H9 (cell line): Measurements from ENCODE around the gene PDS5A. TPM values are rescaled to one million over a fixed set of nuclear protein-coding genes. Genes with fewer than 3 reads are reported as not detected.
"Not testable (repeated sequence)": the region's sequence is repeated elsewhere in the genome, so short reads cannot be mapped to it uniquely, and the experiment has no call there.

Experiments
- DNase-seq: peaks from one replicate; pipeline ENCODE4 v3.0.0-alpha.2; 2017
- H2AFZ ChIP-seq: one replicate; pipeline ENCODE4 v1.6.1; 2013; ENCODE audit warnings: mild to moderate bottlenecking, low read length, control low read depth, moderate library complexity
- H2AK5ac ChIP-seq: 2 replicates; pipeline ENCODE4 v1.6.1; 2013; ENCODE audit warnings: low read length, control low read depth, mixed read lengths; ENCODE audit not compliant: insufficient read length
- H2BK120ac ChIP-seq: one replicate; pipeline ENCODE4 v1.6.1; 2013; ENCODE audit warnings: low read depth, mild to moderate bottlenecking, low read length, control low read depth, inconsistent platforms; ENCODE audit not compliant: poor library complexity, severe bottlenecking
- H2BK12ac ChIP-seq: 2 replicates; pipeline ENCODE4 v1.6.1; 2013; ENCODE audit warnings: low read length, control low read depth, mixed read lengths, low read depth; ENCODE audit not compliant: insufficient read length
- H2BK15ac ChIP-seq: 2 replicates; pipeline ENCODE4 v1.6.1; 2013; ENCODE audit warnings: low read depth, low read length, control low read depth
- H2BK20ac ChIP-seq: one replicate; pipeline ENCODE4 v1.6.1; 2013; ENCODE audit warnings: low read depth, mild to moderate bottlenecking, low read length, control low read depth, inconsistent platforms; ENCODE audit not compliant: poor library complexity, severe bottlenecking
- H2BK5ac ChIP-seq: 2 replicates; pipeline ENCODE4 v1.6.1; 2013; ENCODE audit warnings: low read length, control low read depth, mixed read lengths; ENCODE audit not compliant: insufficient read length
- H3K14ac ChIP-seq: 2 replicates; pipeline ENCODE4 v1.6.1; 2013; ENCODE audit warnings: low read length, control low read depth; ENCODE audit not compliant: insufficient read depth
- H3K18ac ChIP-seq: 2 replicates; pipeline ENCODE4 v1.6.1; 2013; ENCODE audit warnings: low read depth, mild to moderate bottlenecking, mixed read lengths, low read length, control low read depth; ENCODE audit not compliant: insufficient read length
- H3K23ac ChIP-seq: 2 replicates; pipeline ENCODE4 v1.6.1; 2013; ENCODE audit warnings: low read length, control low read depth, mixed read lengths, low read depth; ENCODE audit not compliant: insufficient read length
- H3K23me2 ChIP-seq: 2 replicates; pipeline ENCODE4 v1.6.1; 2013; ENCODE audit warnings: low read depth, mild to moderate bottlenecking, mixed read lengths, low read length, control low read depth; ENCODE audit not compliant: insufficient read length, poor library complexity, severe bottlenecking
- H3K27ac ChIP-seq: 2 replicates; pipeline ENCODE4 v1.5.1; 2013; ENCODE audit warnings: low read length, control low read depth, mixed read lengths, low read depth; ENCODE audit not compliant: insufficient read length
- H3K27me3 ChIP-seq: 2 replicates; pipeline ENCODE4 v1.6.1; 2013; ENCODE audit warnings: low read length, control low read depth, inconsistent platforms; ENCODE audit not compliant: insufficient read depth
- H3K4ac ChIP-seq: 2 replicates; pipeline ENCODE4 v1.6.1; 2013; ENCODE audit warnings: low read depth, mild to moderate bottlenecking, control low read depth, inconsistent platforms, low read length, moderate library complexity
- H3K4me1 ChIP-seq: 2 replicates; pipeline ENCODE4 v1.6.1; 2013; ENCODE audit warnings: low read length, control low read depth, inconsistent platforms; ENCODE audit not compliant: insufficient read depth
- H3K4me2 ChIP-seq: 2 replicates; pipeline ENCODE4 v1.6.1; 2013; ENCODE audit warnings: low read length, control low read depth, mixed read lengths; ENCODE audit not compliant: insufficient read length, insufficient read depth
- H3K56ac ChIP-seq: 2 replicates; pipeline ENCODE4 v1.6.1; 2013; ENCODE audit warnings: low read depth, mild to moderate bottlenecking, mixed read lengths, low read length, control low read depth; ENCODE audit not compliant: insufficient read length
- H3K79me1 ChIP-seq: 2 replicates; pipeline ENCODE4 v1.6.1; 2013; ENCODE audit warnings: low read depth, mild to moderate bottlenecking, moderate library complexity, low read length, control low read depth, inconsistent platforms; ENCODE audit not compliant: insufficient read depth, poor library complexity, severe bottlenecking
- H3K79me2 ChIP-seq: 2 replicates; pipeline ENCODE4 v1.6.1; 2013; ENCODE audit warnings: low read length, control low read depth, inconsistent platforms; ENCODE audit not compliant: insufficient read depth
- H3K9ac ChIP-seq: 2 replicates; pipeline ENCODE4 v1.6.1; 2013; ENCODE audit warnings: low read length, control low read depth, mixed read lengths; ENCODE audit not compliant: insufficient read length; ENCODE audit errors: extremely low read depth
- H3K9me3 ChIP-seq: one replicate; pipeline ENCODE4 v1.6.1; 2013; ENCODE audit warnings: low read depth, low read length, inconsistent platforms; ENCODE audit not compliant: control insufficient read depth
- H3T11ph ChIP-seq: one replicate; pipeline ENCODE4 v1.6.1; 2013; ENCODE audit warnings: mild to moderate bottlenecking, low read length, control low read depth, inconsistent platforms
- H4K20me1 ChIP-seq: one replicate; pipeline ENCODE4 v1.6.1; 2013; ENCODE audit not compliant: control insufficient read depth, insufficient read length, insufficient read depth
- H4K5ac ChIP-seq: 2 replicates; pipeline ENCODE4 v1.6.1; 2013; ENCODE audit warnings: low read depth, mild to moderate bottlenecking, mixed read lengths, low read length, control low read depth; ENCODE audit not compliant: insufficient read length
- H4K8ac ChIP-seq: replicated peaks from 2 replicates; pipeline ENCODE4 v1.6.1; 2013; ENCODE audit warnings: low read length, control low read depth, mixed read lengths, low read depth; ENCODE audit not compliant: insufficient read length
- H4K91ac ChIP-seq: 2 replicates; pipeline ENCODE4 v1.6.1; 2013; ENCODE audit warnings: low read depth, mild to moderate bottlenecking, moderate library complexity, mixed read lengths, low read length, control low read depth; ENCODE audit not compliant: insufficient read length
- H3K27ac Mint-ChIP-seq, 3 experiments: 2 replicates in 2 of 3; 3 replicates in 1 of 3; pipeline ENCODE4 v1.8.0; 2020 to 2021; ENCODE audit warnings: mixed read lengths in 3 of 3, mild to moderate bottlenecking in 1 of 3, moderate library complexity in 1 of 3
- H3K27me3 Mint-ChIP-seq: 2 replicates; pipeline ENCODE4 v1.8.0; 2021; ENCODE audit warnings: low read depth, mild to moderate bottlenecking, moderate library complexity, mixed read lengths
- H3K36me3 Mint-ChIP-seq, 3 experiments: 2 replicates in 2 of 3; 3 replicates in 1 of 3; pipeline ENCODE4 v1.8.0; 2020 to 2021; ENCODE audit warnings: low read depth in 3 of 3, mixed read lengths in 3 of 3; ENCODE audit not compliant: insufficient read depth in 1 of 3
- H3K4me1 Mint-ChIP-seq, 2 experiments: 2 replicates each; pipeline ENCODE4 v1.8.0; 2020; ENCODE audit warnings: mixed read lengths in 2 of 2
- H3K4me3 Mint-ChIP-seq, 2 experiments: 2 replicates in 1 of 2; 3 replicates in 1 of 2; pipeline ENCODE4 v1.8.0; 2020 to 2021; ENCODE audit warnings: mild to moderate bottlenecking in 2 of 2, mixed read lengths in 2 of 2, moderate library complexity in 1 of 2
- H3K9me3 Mint-ChIP-seq, 2 experiments: 2 replicates in 1 of 2; 3 replicates in 1 of 2; pipeline ENCODE4 v1.8.0; 2020; ENCODE audit warnings: mild to moderate bottlenecking in 2 of 2, mixed read lengths in 2 of 2, moderate library complexity in 1 of 2
- CTCF ChIP-seq: fragments of 200-600 bp; sonication (generic); conservative IDR thresholded peaks from 3 replicates; pipeline ENCODE4 v1.8.0; 2021; ENCODE audit warnings: antibody characterized with exemption, mild to moderate bottlenecking
- WGBS: extraction: QIAGEN DNeasy Blood & Tissue Kit; methylation state at CpG from one replicate; pipeline ENCODE4 v1.1.7; 2013; ENCODE audit warnings: missing lambda C conversion rate, low lambda C conversion rate, mixed read lengths; ENCODE audit not compliant: insufficient read length; ENCODE audit errors: extremely low coverage; 5-methylcytosine and 5-hydroxymethylcytosine counted together
- total RNA-seq: library from RNA; stranded (reverse); gene quantifications from 2 replicates; pipeline ENCODE4 v1.2.1, GENCODE V29; 2021

The PDS5A gene
- total RNA-seq, 1 experiment from 2014 or later = 65.4 TPM

- H2BK12ac ChIP-seq = no peak overlapping the region
- H3K79me2 ChIP-seq = no peaks in the 10 kb centered on the region
- H3K27me3 Mint-ChIP-seq = no peaks in the 10 kb centered on the region; the same call in 1 of the 2 replicates
- no peak overlapping the region for H3K4me2 ChIP-seq
- no peak overlapping the region for H2BK5ac ChIP-seq
- no peaks in the 10 kb centered on the region for H3K79me1 ChIP-seq
- no peak overlapping the region for H4K8ac ChIP-seq
- no peaks in the 10 kb centered on the region for H3K9me3 ChIP-seq
- no peak overlapping the region for H3K18ac ChIP-seq
- no peak overlapping the region for H2AFZ ChIP-seq
- H4K20me1 ChIP-seq = no peaks in the 10 kb centered on the region
- H3K23ac ChIP-seq = no peak overlapping the region
- H3K4me1 ChIP-seq = no peaks in the 10 kb centered on the region
- no peak overlapping the region for H2BK15ac ChIP-seq
- no peak overlapping the region for H4K5ac ChIP-seq
- TF ChIP-seq CTCF = no peak
- no peak overlapping the region for H3K56ac ChIP-seq
- H3K23me2 ChIP-seq = no peaks in the 10 kb centered on the region
- no peaks in the 10 kb centered on the region for H3K27me3 ChIP-seq
- peak overlapping the region in 1 of 2 experiments; percentile 2; a peak in 1 of 5 replicates for H3K4me3 Mint-ChIP-seq
- H2BK120ac ChIP-seq = no peak overlapping the region
- H3K9ac ChIP-seq = no peak overlapping the region
- no peak overlapping the region for H3K27ac Mint-ChIP-seq
- no peak overlapping the region for H4K91ac ChIP-seq
- no peak overlapping the region for H2BK20ac ChIP-seq
- H3K9me3 Mint-ChIP-seq = peaks cover 15 to 28% of the 10 kb centered on the region in 2 experiments
- no peak for DNase-seq
- peaks cover 0 to 21% (median 5%) of the 10 kb centered on the region in 3 experiments; a peak in 4 of 7 replicates for H3K36me3 Mint-ChIP-seq
- H3K4me1 Mint-ChIP-seq = no peaks in the 10 kb centered on the region
- H3K27ac ChIP-seq = no peak overlapping the region
- H3K14ac ChIP-seq = no peak overlapping the region
- H3K4ac ChIP-seq = no peak overlapping the region
- H3T11ph ChIP-seq = no peak overlapping the region
- no peak overlapping the region for H2AK5ac ChIP-seq
- 100% methylated on average over 1 of the region's 7 CpGs for WGBS
Observed at GRCh38 chr4:39814403-39815185, 163.1 kb downstream of the PDS5A start.

GRCh38 chr4:39813761-39814160 is 163.9 kb downstream of the PDS5A start:
- not testable (repeated sequence) for H3K27ac Mint-ChIP-seq, H3K14ac ChIP-seq, H2BK120ac ChIP-seq, H4K91ac ChIP-seq, H4K20me1 ChIP-seq, H2BK15ac ChIP-seq, H2BK5ac ChIP-seq, H2BK20ac ChIP-seq, H3K23me2 ChIP-seq, H3K27me3 Mint-ChIP-seq, H3K18ac ChIP-seq, H3K79me1 ChIP-seq, H3K4me1 Mint-ChIP-seq, H3K27ac ChIP-seq, H3K23ac ChIP-seq, H2AK5ac ChIP-seq, H4K5ac ChIP-seq, H3T11ph ChIP-seq, H3K79me2 ChIP-seq, H3K27me3 ChIP-seq, H2AFZ ChIP-seq, H3K4me2 ChIP-seq, H4K8ac ChIP-seq, H3K4me1 ChIP-seq, H3K4ac ChIP-seq, H2BK12ac ChIP-seq, H3K9me3 ChIP-seq, H3K56ac ChIP-seq, H3K9ac ChIP-seq, H3K4me3 Mint-ChIP-seq, DNase-seq
- H3K36me3 Mint-ChIP-seq = peaks cover 0 to 21% (median 5%) of the 10 kb centered on the region in 3 experiments; a peak in 4 of 7 replicates
- peaks cover 15 to 28% of the 10 kb centered on the region in 2 experiments for H3K9me3 Mint-ChIP-seq
- no CpG with 5 or more reads among the region's 2 CpGs for WGBS
